Adrenal gland (tissue), 5 donors: ENCODE data around the gene CRTC3.
"Not testable (repeated sequence)": the region's sequence is repeated elsewhere in the genome, so short reads cannot be mapped to it uniquely, and the experiment has no call there.

ENCODE experiments used
- POLR2A ChIP-seq, 2 donors: fragments of 450-650 bp; IDR thresholded peaks; one replicate each; pipeline ENCODE4 v1.6.1; 2017; ENCODE audit warnings: antibody characterized with exemption in 2 of 2, mild to moderate bottlenecking in 2 of 2, moderate library complexity in 1 of 2
- TF ChIP-seq, protein P1 (sequence below), 6 experiments: fragments of 450-650 bp in 4 of 6; fragments of 200-600 bp in 2 of 6; sonication (generic) in 1 of 6; IDR thresholded peaks; 1 replicate in 5 of 6; 2 replicates in 1 of 6; pipeline versions ENCODE4 v1.5.1 to v1.8.0; 2016 to 2021; ENCODE audit warnings: antibody characterized with exemption in 6 of 6, mild to moderate bottlenecking in 2 of 6, moderate library complexity in 1 of 6
- donor health status: DM: no; HTN: no; CAD: no.

DNA sequence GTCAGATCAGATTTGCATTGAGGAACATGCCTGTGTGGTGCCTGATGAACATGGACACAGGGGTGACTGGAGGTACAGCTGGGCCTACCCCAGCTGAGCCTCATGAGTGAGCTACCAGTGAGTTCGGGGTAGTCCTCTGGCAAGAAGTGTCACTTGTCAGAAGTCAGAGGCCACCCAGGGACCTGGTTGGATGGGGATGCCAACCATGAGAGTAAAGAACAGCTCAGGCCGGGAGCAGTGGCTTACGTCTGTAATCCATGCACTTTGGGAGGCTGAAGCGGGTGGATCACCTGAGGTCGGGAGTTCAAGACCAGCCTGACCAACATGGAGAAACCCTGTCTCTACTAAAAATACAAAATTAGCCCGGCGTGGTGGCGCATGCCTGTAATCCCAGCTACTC is 140.9 kb downstream of the CRTC3 start:
- TF ChIP-seq, protein P1, sequence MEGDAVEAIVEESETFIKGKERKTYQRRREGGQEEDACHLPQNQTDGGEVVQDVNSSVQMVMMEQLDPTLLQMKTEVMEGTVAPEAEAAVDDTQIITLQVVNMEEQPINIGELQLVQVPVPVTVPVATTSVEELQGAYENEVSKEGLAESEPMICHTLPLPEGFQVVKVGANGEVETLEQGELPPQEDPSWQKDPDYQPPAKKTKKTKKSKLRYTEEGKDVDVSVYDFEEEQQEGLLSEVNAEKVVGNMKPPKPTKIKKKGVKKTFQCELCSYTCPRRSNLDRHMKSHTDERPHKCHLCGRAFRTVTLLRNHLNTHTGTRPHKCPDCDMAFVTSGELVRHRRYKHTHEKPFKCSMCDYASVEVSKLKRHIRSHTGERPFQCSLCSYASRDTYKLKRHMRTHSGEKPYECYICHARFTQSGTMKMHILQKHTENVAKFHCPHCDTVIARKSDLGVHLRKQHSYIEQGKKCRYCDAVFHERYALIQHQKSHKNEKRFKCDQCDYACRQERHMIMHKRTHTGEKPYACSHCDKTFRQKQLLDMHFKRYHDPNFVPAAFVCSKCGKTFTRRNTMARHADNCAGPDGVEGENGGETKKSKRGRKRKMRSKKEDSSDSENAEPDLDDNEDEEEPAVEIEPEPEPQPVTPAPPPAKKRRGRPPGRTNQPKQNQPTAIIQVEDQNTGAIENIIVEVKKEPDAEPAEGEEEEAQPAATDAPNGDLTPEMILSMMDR (IDR thresholded peaks at IDR 0.05) = not testable (repeated sequence)
- TF ChIP-seq POLR2A (IDR thresholded peaks at IDR 0.05) = not testable (repeated sequence)
